Activated T-helper 2 cell treated with anti-CD3 and anti-CD28 coated beads, Interferon-gamma antibody, Interleukin-2, Interleukin-4, amounts not matched to agents 10 μg/mL and 5 μg/mL and 100 μg/mL, durations not matched to agents 14 hours and 24 hours and 36 hours (primary cell): ENCODE measurements around the gene CAMK1D. TPM values are rescaled to one million over a fixed set of nuclear protein-coding genes. Genes with fewer than 3 reads are reported as not detected.

Experiments used
- DNase-seq: peaks from one replicate; pipeline ENCODE4 v3.0.0; 2021; ENCODE audit warnings: low spot score
- H3K27ac Mint-ChIP-seq: one replicate; pipeline ENCODE4 v1.8.0; 2021; ENCODE audit warnings: mixed read lengths
- H3K27me3 Mint-ChIP-seq: one replicate; pipeline ENCODE4 v1.8.0; 2021; ENCODE audit warnings: low read depth, mixed read lengths
- H3K36me3 Mint-ChIP-seq: one replicate; pipeline ENCODE4 v1.8.0; 2021; ENCODE audit warnings: low read depth, mixed read lengths
- H3K4me1 Mint-ChIP-seq: one replicate; pipeline ENCODE4 v1.8.0; 2021; ENCODE audit warnings: low read depth, mixed read lengths
- H3K4me3 Mint-ChIP-seq: one replicate; pipeline ENCODE4 v1.8.0; 2021; ENCODE audit warnings: low read depth, mild to moderate bottlenecking, moderate library complexity, mixed read lengths
- H3K9me3 Mint-ChIP-seq: one replicate; pipeline ENCODE4 v1.8.0; 2021; ENCODE audit warnings: mixed read lengths
- intact Hi-C: fragments of 100-400 bp; cut with micrococcal nuclease; formaldehyde crosslinking; loops from one replicate; pipeline ENCODE4 v1.15.1; 2023
- total RNA-seq: library from RNA; stranded (reverse); gene quantifications from 2 replicates; pipeline ENCODE4 v1.2.3, GENCODE V29; 2022

Gene CAMK1D
- total RNA-seq, 1 donor from 2014 or later, result 5.7 TPM

GRCh38 chr10:12521423-12521822, 172.1 kb downstream of the CAMK1D start:
- no peak overlapping the region for H3K4me3 Mint-ChIP-seq
- no peaks in the 10 kb centered on the region for H3K4me1 Mint-ChIP-seq
- intact Hi-C loops, result no loop called here
- H3K27me3 Mint-ChIP-seq, result peaks cover 2% of the 10 kb centered on the region
- no peak for DNase-seq
- no peak overlapping the region for H3K27ac Mint-ChIP-seq
- peaks cover 7% of the 10 kb centered on the region for H3K36me3 Mint-ChIP-seq
- H3K9me3 Mint-ChIP-seq, result peaks cover 18% of the 10 kb centered on the region

GRCh38 chr10:12526311-12526710, 177.0 kb downstream of the CAMK1D start:
- Mint-ChIP-seq H3K4me3 (no peak overlapping the region), H3K27me3 (peaks cover 2% of the 10 kb centered on the region), H3K4me1 (no peaks in the 10 kb centered on the region), H3K9me3 (peaks cover 14% of the 10 kb centered on the region), H3K27ac (no peak overlapping the region), H3K36me3 (peaks cover 7% of the 10 kb centered on the region)
- no peak for DNase-seq
- intact Hi-C loops, result no loop called here

GRCh38 chr10:12529976-12530375, 180.6 kb downstream of the CAMK1D start:
- H3K27me3 Mint-ChIP-seq, result peaks cover under 1% of the 10 kb centered on the region

GRCh38 chr10:12531305-12532220, 182.2 kb downstream of the CAMK1D start:
- intact Hi-C loops, result no loop called here
- Mint-ChIP-seq H3K4me3 (no peak overlapping the region), H3K27me3 (no peaks in the 10 kb centered on the region), H3K9me3 (no peaks in the 10 kb centered on the region), H3K27ac (no peak overlapping the region), H3K4me1 (peaks cover 18% of the 10 kb centered on the region), H3K36me3 (no peaks in the 10 kb centered on the region)
- DNase-seq, result no peak

More at GRCh38 chr10:12529976-12530375, 180.6 kb downstream of the CAMK1D start:
- DNase-seq, result no peak
- H3K27ac Mint-ChIP-seq, result no peak overlapping the region
- peaks cover 5% of the 10 kb centered on the region for H3K9me3 Mint-ChIP-seq
- no peak overlapping the region for H3K4me3 Mint-ChIP-seq
- intact Hi-C loops, result no loop called here
- peaks cover 7% of the 10 kb centered on the region for H3K4me1 Mint-ChIP-seq
- peaks cover 4% of the 10 kb centered on the region for H3K36me3 Mint-ChIP-seq

GRCh38 chr10:12533151-12533550, 183.8 kb downstream of the CAMK1D start:
- no peak for DNase-seq
- intact Hi-C loops, result no loop called here
- H3K27me3 Mint-ChIP-seq, result no peaks in the 10 kb centered on the region
- H3K9me3 Mint-ChIP-seq, result no peaks in the 10 kb centered on the region
- peaks cover 18% of the 10 kb centered on the region for H3K4me1 Mint-ChIP-seq
- no peak overlapping the region for H3K27ac Mint-ChIP-seq
- H3K4me3 Mint-ChIP-seq, result no peak overlapping the region
- no peaks in the 10 kb centered on the region for H3K36me3 Mint-ChIP-seq

GRCh38 chr10:12533723-12534122, 184.4 kb downstream of the CAMK1D start:
- no peak for DNase-seq
- H3K4me3 Mint-ChIP-seq, result no peak overlapping the region
- intact Hi-C loops, result no loop called here
- peaks cover 18% of the 10 kb centered on the region for H3K4me1 Mint-ChIP-seq
- H3K27ac Mint-ChIP-seq, result no peak overlapping the region
- no peaks in the 10 kb centered on the region for H3K27me3 Mint-ChIP-seq
- H3K9me3 Mint-ChIP-seq, result no peaks in the 10 kb centered on the region
- H3K36me3 Mint-ChIP-seq, result no peaks in the 10 kb centered on the region

GRCh38 chr10:12534824-12535223, 185.5 kb downstream of the CAMK1D start:
- Mint-ChIP-seq H3K9me3 (no peaks in the 10 kb centered on the region), H3K4me3 (no peak overlapping the region), H3K27me3 (no peaks in the 10 kb centered on the region), H3K4me1 (peaks cover 18% of the 10 kb centered on the region), H3K36me3 (no peaks in the 10 kb centered on the region), H3K27ac (peak overlapping the region; percentile 44)
- intact Hi-C loops, result no loop called here
- DNase-seq, result no peak

- H3K4me3 Mint-ChIP-seq, result no peak overlapping the region
- peak overlapping the region; percentile 18 for H3K27ac Mint-ChIP-seq
- no peaks in the 10 kb centered on the region for H3K36me3 Mint-ChIP-seq
Measured at GRCh38 chr10:12535656-12536055, 186.3 kb downstream of the CAMK1D start.

GRCh38 chr10:12538491-12538995, 189.2 kb downstream of the CAMK1D start:
- H3K27me3 Mint-ChIP-seq, result no peaks in the 10 kb centered on the region
- no peak overlapping the region for H3K27ac Mint-ChIP-seq
- peaks cover 22% of the 10 kb centered on the region for H3K4me1 Mint-ChIP-seq
- H3K9me3 Mint-ChIP-seq, result no peaks in the 10 kb centered on the region
- intact Hi-C loops, result no loop called here
- no peaks in the 10 kb centered on the region for H3K36me3 Mint-ChIP-seq
- no peak for DNase-seq
- H3K4me3 Mint-ChIP-seq, result no peak overlapping the region

More at GRCh38 chr10:12535656-12536055, 186.3 kb downstream of the CAMK1D start:
- intact Hi-C loops, result no loop called here
- Mint-ChIP-seq H3K9me3 (no peaks in the 10 kb centered on the region), H3K27me3 (no peaks in the 10 kb centered on the region), H3K4me1 (peaks cover 23% of the 10 kb centered on the region)
- DNase-seq, result no peak

- no peak overlapping the region for H3K4me3 Mint-ChIP-seq
- H3K27ac Mint-ChIP-seq, result no peak overlapping the region
- no peaks in the 10 kb centered on the region for H3K27me3 Mint-ChIP-seq
- DNase-seq, result no peak
- intact Hi-C loops, result no loop called here
- no peaks in the 10 kb centered on the region for H3K36me3 Mint-ChIP-seq
- peaks cover under 1% of the 10 kb centered on the region for H3K9me3 Mint-ChIP-seq
- peaks cover 22% of the 10 kb centered on the region for H3K4me1 Mint-ChIP-seq
Measured at GRCh38 chr10:12539350-12540164, 190.2 kb downstream of the CAMK1D start.

- no peak overlapping the region for H3K27ac Mint-ChIP-seq
- no peaks in the 10 kb centered on the region for H3K27me3 Mint-ChIP-seq
- no peaks in the 10 kb centered on the region for H3K36me3 Mint-ChIP-seq
- peaks cover 13% of the 10 kb centered on the region for H3K4me1 Mint-ChIP-seq
- no peak overlapping the region for H3K4me3 Mint-ChIP-seq
- peaks cover 6% of the 10 kb centered on the region for H3K9me3 Mint-ChIP-seq
- DNase-seq, result no peak
- intact Hi-C loops, result no loop called here
Measured at GRCh38 chr10:12540341-12540781, 191.0 kb downstream of the CAMK1D start.

- Mint-ChIP-seq H3K27me3 (no peaks in the 10 kb centered on the region), H3K27ac (no peak overlapping the region), H3K4me3 (no peak overlapping the region), H3K36me3 (no peaks in the 10 kb centered on the region), H3K9me3 (peaks cover 17% of the 10 kb centered on the region), H3K4me1 (peaks cover 11% of the 10 kb centered on the region)
- DNase-seq, result no peak
- intact Hi-C loops, result no loop called here
Measured at GRCh38 chr10:12541446-12542067, 192.2 kb downstream of the CAMK1D start.
